Mesothelial cell of epicardium (in vitro differentiated cells): ENCODE results near the gene PSENEN. TPM values are rescaled to one million over a fixed set of nuclear protein-coding genes. Genes with fewer than 3 reads are reported as not detected.

Experiments
- DNase-seq, 2 experiments: peaks; one replicate each; pipeline ENCODE4 v3.0.0; 2021; ENCODE audit warnings: low spot score in 2 of 2; ENCODE audit not compliant: unreplicated experiment in 2 of 2
- H3K27ac Mint-ChIP-seq: 2 replicates; pipeline ENCODE4 v1.8.0; 2021; ENCODE audit warnings: mixed read lengths
- H3K27me3 Mint-ChIP-seq: 2 replicates; pipeline ENCODE4 v1.8.0; 2021; ENCODE audit warnings: low read depth, mixed read lengths
- H3K36me3 Mint-ChIP-seq: 2 replicates; pipeline ENCODE4 v1.8.0; 2021; ENCODE audit warnings: mixed read lengths
- H3K4me1 Mint-ChIP-seq: 2 replicates; pipeline ENCODE4 v1.8.0; 2021; ENCODE audit warnings: mixed read lengths
- H3K4me3 Mint-ChIP-seq: 2 replicates; pipeline ENCODE4 v1.8.0; 2021; ENCODE audit warnings: mild to moderate bottlenecking, moderate library complexity, mixed read lengths
- H3K9me3 Mint-ChIP-seq: 2 replicates; pipeline ENCODE4 v1.8.0; 2021; ENCODE audit warnings: mixed read lengths
- CTCF ChIP-seq: fragments of 200-600 bp; sonication (generic); IDR thresholded peaks from one replicate; pipeline ENCODE4 v1.5.0; 2021; ENCODE audit warnings: antibody characterized with exemption; ENCODE audit not compliant: unreplicated experiment
- total RNA-seq: library from RNA; stranded (reverse); gene quantifications from 3 replicates; pipeline ENCODE4 v1.2.1, GENCODE V29; 2021

PSENEN gene
- total RNA-seq, 1 donor from 2014 or later, result 45.2 TPM

DNA sequence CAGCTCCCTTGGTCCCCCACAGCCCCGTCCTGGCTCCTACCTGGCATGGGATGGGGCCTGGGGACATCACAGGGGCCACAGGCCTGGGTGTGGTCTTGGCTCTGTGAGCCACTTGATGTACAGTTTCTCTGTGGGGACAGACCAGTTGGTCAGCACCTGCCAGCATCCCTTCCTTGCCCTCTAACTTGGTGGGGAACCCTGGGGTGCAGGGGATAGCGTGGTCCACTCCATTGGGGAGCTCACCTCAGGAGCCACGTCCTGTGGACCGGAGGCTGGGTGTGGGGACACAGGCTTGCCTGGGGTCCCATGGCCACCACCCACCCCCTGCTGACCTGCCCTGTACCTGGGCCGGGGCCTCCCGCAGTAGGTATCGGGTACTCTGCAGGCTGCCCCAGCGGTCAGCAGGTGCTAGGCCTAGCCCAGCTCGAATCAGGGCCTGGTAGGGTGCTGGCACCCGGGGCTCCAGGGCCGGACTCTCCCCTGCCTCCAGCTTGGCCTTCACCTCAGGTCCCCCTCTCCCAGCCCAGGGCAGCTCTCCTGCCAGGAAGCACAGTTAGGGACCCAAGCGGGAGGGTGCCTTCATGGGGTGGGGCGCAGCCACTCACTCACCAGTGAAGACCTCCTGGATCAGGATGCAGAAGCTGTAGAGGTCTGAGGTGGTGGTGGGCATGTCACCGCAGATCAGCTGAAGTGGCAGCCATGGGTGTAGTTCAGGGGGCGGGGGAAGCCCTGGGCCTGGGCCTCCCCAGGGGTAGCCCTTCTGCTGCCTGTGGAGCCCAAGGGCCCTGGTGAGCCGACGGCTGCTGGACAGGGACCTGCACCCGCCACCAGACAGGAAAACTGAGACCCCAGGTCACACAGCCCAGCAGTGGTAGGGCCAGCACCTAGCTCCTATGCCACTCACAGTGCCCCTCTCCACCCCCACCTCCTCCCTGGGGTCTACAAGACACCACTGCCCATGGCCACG lies 44.8 kb downstream of the PSENEN start:
- H3K4me1 Mint-ChIP-seq, result no peaks in the 10 kb centered on the region

GRCh38 chr19:35790981-35791813 lies 45.7 kb downstream of the PSENEN start:
- Mint-ChIP-seq H3K27me3 (peaks cover 23% of the 10 kb centered on the region), H3K27ac (no peak overlapping the region), H3K9me3 (no peaks in the 10 kb centered on the region), H3K4me1 (no peaks in the 10 kb centered on the region), H3K4me3 (no peak overlapping the region), H3K36me3 (no peaks in the 10 kb centered on the region)
- TF ChIP-seq CTCF, result no peak
- DNase-seq, result no peak

More for the DNA sequence above, 44.8 kb downstream of the PSENEN start:
- no peak for DNase-seq
- Mint-ChIP-seq H3K36me3 (no peaks in the 10 kb centered on the region), H3K9me3 (no peaks in the 10 kb centered on the region), H3K4me3 (no peak overlapping the region), H3K27me3 (peaks cover 14% of the 10 kb centered on the region), H3K27ac (no peak overlapping the region)
- TF ChIP-seq CTCF, result no peak

GRCh38 chr19:35791814-35792279 lies 46.4 kb downstream of the PSENEN start:
- Mint-ChIP-seq H3K27ac (no peak overlapping the region), H3K9me3 (no peaks in the 10 kb centered on the region), H3K27me3 (peaks cover 29% of the 10 kb centered on the region), H3K4me1 (no peaks in the 10 kb centered on the region), H3K36me3 (no peaks in the 10 kb centered on the region), H3K4me3 (no peak overlapping the region)
- no peak for TF ChIP-seq CTCF
- DNase-seq, result no peak

GRCh38 chr19:35792312-35792711 lies 46.9 kb downstream of the PSENEN start:
- no peak for TF ChIP-seq CTCF
- DNase-seq, result no peak
- Mint-ChIP-seq H3K36me3 (no peaks in the 10 kb centered on the region), H3K9me3 (no peaks in the 10 kb centered on the region), H3K4me3 (no peak overlapping the region), H3K27ac (no peak overlapping the region), H3K4me1 (no peaks in the 10 kb centered on the region), H3K27me3 (peaks cover 34% of the 10 kb centered on the region)

DNA sequence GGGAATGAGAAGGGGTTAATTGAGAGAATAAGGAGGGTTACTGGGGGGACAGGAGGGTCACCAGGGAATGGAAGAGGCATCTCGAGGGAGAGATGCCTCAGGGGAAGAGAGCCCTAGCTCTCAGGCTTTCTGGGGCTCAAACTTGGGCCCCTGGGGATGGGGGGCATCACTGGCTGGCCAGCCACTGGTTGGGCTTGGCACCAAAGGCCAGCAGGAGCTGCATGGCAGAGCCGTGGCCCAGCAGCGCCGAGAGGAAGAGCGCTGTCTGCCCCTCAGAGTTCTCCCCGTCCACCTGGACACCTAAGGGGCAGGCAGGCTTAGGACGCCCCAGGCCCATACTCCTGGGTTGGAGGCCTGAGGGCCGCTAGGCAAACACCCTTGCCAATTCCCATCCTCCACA lies 47.4 kb downstream of the PSENEN start:
- Mint-ChIP-seq H3K27ac (no peak overlapping the region), H3K4me3 (no peak overlapping the region), H3K36me3 (no peaks in the 10 kb centered on the region), H3K27me3 (peaks cover 40% of the 10 kb centered on the region), H3K9me3 (no peaks in the 10 kb centered on the region), H3K4me1 (no peaks in the 10 kb centered on the region)
- no peak for DNase-seq
- no peak for TF ChIP-seq CTCF
